Pancreas (tissue), 10 donors: Measurements from ENCODE around the gene MGMT. TPM values are rescaled to one million over a fixed set of nuclear protein-coding genes. Genes with fewer than 3 reads are reported as not detected.
A peak's percentile ranks its signal among the peaks of the same experiment; 100 is the strongest.

Experiments
- ATAC-seq, 4 donors: fragments of 200-7000 bp; cut with Tn5 transposase; one replicate each; pipeline versions ENCODE4 v1.8.0 to v1.9.1; 2020; ENCODE audit warnings: mild to moderate bottlenecking in 4 of 4, moderate library complexity in 4 of 4
- DNase-seq, 6 donors: peaks; one replicate each; pipeline ENCODE4 v3.0.0-alpha.2; 2020
- FAIRE-seq: peaks from 2 replicates; lab custom pipeline; 2012; peaks lifted over from hg19 to GRCh38; lab: Jason Lieb, UNC
- H3K27ac ChIP-seq, 4 donors: fragments of 200-600 bp; sonication (generic); 1 replicate in 3 of 4; 2 replicates in 1 of 4; pipeline versions ENCODE4 v1.5.0 to v1.8.0; 2020
- H3K27me3 ChIP-seq, 4 donors: fragments of 200-600 bp; one replicate each; pipeline ENCODE4 v1.8.0; 2021
- H3K36me3 ChIP-seq, 3 donors: fragments of 200-600 bp; sonication (generic) in 1 of 3; one replicate each; pipeline versions ENCODE4 v1.5.0 to v1.8.0; 2020 to 2021
- H3K4me1 ChIP-seq, 3 donors: fragments of 200-600 bp; one replicate each; pipeline ENCODE4 v1.8.0; 2021
- H3K4me3 ChIP-seq, 4 donors: fragments of 200-600 bp; sonication (generic) in 2 of 4; one replicate each; pipeline versions ENCODE4 v1.5.0 to v1.8.0; 2020 to 2021
- H3K9me3 ChIP-seq, 4 donors: fragments of 200-600 bp; one replicate each; pipeline ENCODE4 v1.8.0; 2021
- WGBS, 2 donors: extraction: QIAGEN DNeasy Blood & Tissue Kit; methylation state at CpG; one replicate each; pipeline ENCODE4 v1.1.7; 2013; 5-methylcytosine and 5-hydroxymethylcytosine counted together
- intact Hi-C, 3 donors: fragments of 100-400 bp; cut with DNase I; formaldehyde crosslinking; loops; one replicate each; pipeline versions ENCODE4 v1.11.1 to v1.14.2; 2022
- polyA plus RNA-seq, 2 donors: library from polyadenylated mRNA; stranded (reverse); fragments of 200-250 nt; gene quantifications; one replicate each; pipeline ENCODE4 v1.2.3, GENCODE V29; 2013
- total RNA-seq, 6 donors: library from RNA; stranded (reverse); fragmentation: NEBNext Ultra II Directional in 4 of 6; extraction: Animal tissue kit (Norgen Biotek cat#: 25700) in 4 of 6; gene quantifications; one replicate each; pipeline versions ENCODE4 v1.2.1 to v1.2.4, GENCODE V29; 2021 to 2023
- TF ChIP-seq, protein P1 (sequence below), 4 donors: fragments of 200-600 bp; sonication (generic) in 3 of 4; IDR thresholded peaks; one replicate each; pipeline versions ENCODE4 v1.5.0 to v1.8.0; 2021; ENCODE audit warnings: antibody characterized with exemption in 4 of 4
- donor health status: healthy with polysubstance abuse.
- donor health status: DM: no; HTN: no; CAD: no; lungs with moderate emphysema.
- donor health status: DM: no; HTN: no; CAD: no.
- donor health status: control.
- donor health status: control.
- donor health status: Bipolar disorder and iron deficiency.
- donor health status: DM: yes; HTN: yes; CAD: no.
- donor health status: DM: no; HTN: no; CAD: no.
- donor health status: DM: no; HTN: no; CAD: no.
- donor health status: DM: yes; HTN: yes; CAD: no.

MGMT gene
- total and polyA plus RNA-seq, 8 donors, result 9.1 to 18.6 (median 12.0) TPM

- WGBS, 2 donors, result 94 to 95% methylated on average over 16 of the region's 16 CpGs
- FAIRE-seq, result no peak
- no peaks in the 10 kb centered on the region for H3K27me3 ChIP-seq
- no peak overlapping the region for H3K27ac ChIP-seq
- no peak overlapping the region for H3K4me3 ChIP-seq
- peaks cover 0 to 5% (median 0%) of the 10 kb centered on the region in 3 donors for H3K4me1 ChIP-seq
- no peak for ATAC-seq
- intact Hi-C loops, result no loop called here
- TF ChIP-seq, protein P1, sequence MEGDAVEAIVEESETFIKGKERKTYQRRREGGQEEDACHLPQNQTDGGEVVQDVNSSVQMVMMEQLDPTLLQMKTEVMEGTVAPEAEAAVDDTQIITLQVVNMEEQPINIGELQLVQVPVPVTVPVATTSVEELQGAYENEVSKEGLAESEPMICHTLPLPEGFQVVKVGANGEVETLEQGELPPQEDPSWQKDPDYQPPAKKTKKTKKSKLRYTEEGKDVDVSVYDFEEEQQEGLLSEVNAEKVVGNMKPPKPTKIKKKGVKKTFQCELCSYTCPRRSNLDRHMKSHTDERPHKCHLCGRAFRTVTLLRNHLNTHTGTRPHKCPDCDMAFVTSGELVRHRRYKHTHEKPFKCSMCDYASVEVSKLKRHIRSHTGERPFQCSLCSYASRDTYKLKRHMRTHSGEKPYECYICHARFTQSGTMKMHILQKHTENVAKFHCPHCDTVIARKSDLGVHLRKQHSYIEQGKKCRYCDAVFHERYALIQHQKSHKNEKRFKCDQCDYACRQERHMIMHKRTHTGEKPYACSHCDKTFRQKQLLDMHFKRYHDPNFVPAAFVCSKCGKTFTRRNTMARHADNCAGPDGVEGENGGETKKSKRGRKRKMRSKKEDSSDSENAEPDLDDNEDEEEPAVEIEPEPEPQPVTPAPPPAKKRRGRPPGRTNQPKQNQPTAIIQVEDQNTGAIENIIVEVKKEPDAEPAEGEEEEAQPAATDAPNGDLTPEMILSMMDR (IDR thresholded peaks at IDR 0.05), result no peak
- peak in 1 of 6 donors; percentile 48 for DNase-seq
- no peaks in the 10 kb centered on the region for H3K9me3 ChIP-seq
- no peaks in the 10 kb centered on the region for H3K36me3 ChIP-seq
Observed at GRCh38 chr10:129709627-129710509, 242.8 kb downstream of the MGMT start.

DNA sequence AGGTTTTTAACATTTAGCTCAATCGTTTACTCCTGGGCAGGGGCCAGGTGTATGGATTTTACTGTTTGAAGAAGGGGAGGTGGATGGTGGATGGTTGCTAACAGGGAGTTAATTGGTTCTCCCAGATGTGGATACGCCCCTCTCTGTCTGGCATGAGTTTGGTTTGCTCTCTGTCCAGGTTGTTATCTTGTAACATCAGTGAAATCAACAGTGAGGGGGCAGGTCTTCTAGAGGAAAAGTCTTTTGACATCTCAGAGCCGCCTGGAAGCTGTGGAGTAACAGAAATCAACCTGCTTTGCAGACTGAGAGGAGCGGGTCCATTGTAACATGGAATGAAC, 243.4 kb downstream of the MGMT start:
- no peak overlapping the region for H3K27ac ChIP-seq
- FAIRE-seq (no peak), ATAC-seq (no peak), DNase-seq (no peak)
- 65 to 75% methylated on average over 4 of the region's 4 CpGs for WGBS, 2 donors
- no peaks in the 10 kb centered on the region for H3K36me3 ChIP-seq
- H3K9me3 ChIP-seq, result no peaks in the 10 kb centered on the region
- H3K27me3 ChIP-seq, result no peaks in the 10 kb centered on the region
- TF ChIP-seq, protein P1 (IDR thresholded peaks at IDR 0.05), result no peak
- intact Hi-C loops, result no loop called here
- peaks cover 0 to 5% (median 0%) of the 10 kb centered on the region in 3 donors for H3K4me1 ChIP-seq
- H3K4me3 ChIP-seq, result no peak overlapping the region

- TF ChIP-seq, protein P1 (IDR thresholded peaks at IDR 0.05), result no peak
- Histone ChIP-seq H3K9me3 (no peaks in the 10 kb centered on the region), H3K27ac (no peak overlapping the region), H3K36me3 (no peaks in the 10 kb centered on the region), H3K4me1 (peaks cover 0 to 5% (median 0%) of the 10 kb centered on the region in 3 donors), H3K27me3 (no peaks in the 10 kb centered on the region), H3K4me3 (no peak overlapping the region)
- ATAC-seq (peak in 1 of 4 donors; percentile 25), FAIRE-seq (no peak), DNase-seq (no peak)
- intact Hi-C loops, result no loop called here
- 78 to 81% methylated on average over 6 of the region's 6 CpGs for WGBS, 2 donors
Observed at GRCh38 chr10:129711291-129711690, 244.2 kb downstream of the MGMT start.

DNA sequence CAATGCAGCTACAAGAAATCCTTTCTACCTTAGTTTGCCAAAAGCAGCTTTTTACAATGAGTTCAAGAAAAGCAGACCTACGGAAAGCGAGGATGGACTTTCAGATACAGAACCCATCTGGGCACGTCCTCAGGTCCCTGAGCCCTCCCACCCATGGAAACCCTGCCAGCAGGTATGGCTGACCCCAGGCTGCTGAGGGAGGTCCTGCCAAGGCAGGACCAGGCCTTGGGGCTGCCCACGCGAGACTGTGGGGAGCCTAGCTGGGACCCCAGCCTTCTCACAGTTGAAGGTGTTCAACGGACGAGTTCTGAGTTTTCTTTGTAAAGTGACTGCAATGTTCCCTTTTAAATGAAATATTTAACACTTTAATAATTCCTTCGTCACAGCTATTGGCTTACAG, 245.0 kb downstream of the MGMT start:
- peaks cover 0 to 5% (median 0%) of the 10 kb centered on the region in 3 donors for H3K4me1 ChIP-seq
- intact Hi-C loops, result no loop called here
- WGBS, 2 donors, result 93 to 97% methylated on average over 8 of the region's 8 CpGs
- H3K27me3 ChIP-seq, result no peaks in the 10 kb centered on the region
- no peaks in the 10 kb centered on the region for H3K36me3 ChIP-seq
- TF ChIP-seq, protein P1 (IDR thresholded peaks at IDR 0.05), result no peak
- no peak overlapping the region for H3K27ac ChIP-seq
- ATAC-seq, result no peak
- FAIRE-seq, result no peak
- H3K4me3 ChIP-seq, result no peak overlapping the region
- DNase-seq, result no peak
- no peaks in the 10 kb centered on the region for H3K9me3 ChIP-seq
